Testis (tissue), 2 donors: ENCODE data around the gene PRR15L.

Experiments used
- CTCF ChIP-seq, 3 experiments: fragments of 450-650 bp in 2 of 3; fragments of 200-600 bp in 1 of 3; sonication (generic) in 1 of 3; IDR thresholded peaks; one replicate each; pipeline ENCODE4 v1.5.1; 2016 to 2019; ENCODE audit warnings: antibody characterized with exemption in 3 of 3, mild to moderate bottlenecking in 2 of 3, moderate library complexity in 1 of 3
- POLR2A ChIP-seq: fragments of 450-650 bp; IDR thresholded peaks from one replicate; pipeline ENCODE4 v1.6.1; 2017; ENCODE audit warnings: antibody characterized with exemption, mild to moderate bottlenecking, moderate library complexity

DNA sequence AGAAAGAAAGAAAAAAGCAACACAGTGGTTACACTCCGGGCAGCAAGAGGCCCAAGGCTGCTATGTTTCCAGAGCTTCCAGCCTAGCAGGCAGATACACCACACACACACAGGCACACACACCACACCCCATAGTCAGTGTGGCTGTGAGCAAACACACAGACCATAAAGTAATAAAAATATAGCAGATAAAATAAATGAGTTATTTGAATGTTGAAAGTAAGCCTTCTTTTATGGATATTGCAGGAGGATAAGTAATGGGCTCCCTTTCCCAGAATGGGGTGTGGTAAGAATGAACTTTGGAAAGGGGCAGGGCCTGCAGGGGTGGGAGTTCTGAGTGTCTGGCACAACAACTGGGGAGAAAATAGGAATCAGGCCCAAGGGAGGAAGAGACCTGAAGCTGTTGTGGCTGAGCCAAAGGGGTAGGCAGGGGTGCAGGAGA lies 8.4 kb upstream of the PRR15L start:
- TF ChIP-seq CTCF (IDR thresholded peaks at IDR 0.05) (no peak), POLR2A (no peak)
